ENCODE data around the gene ATAT1.

Gene ATAT1

DNA sequence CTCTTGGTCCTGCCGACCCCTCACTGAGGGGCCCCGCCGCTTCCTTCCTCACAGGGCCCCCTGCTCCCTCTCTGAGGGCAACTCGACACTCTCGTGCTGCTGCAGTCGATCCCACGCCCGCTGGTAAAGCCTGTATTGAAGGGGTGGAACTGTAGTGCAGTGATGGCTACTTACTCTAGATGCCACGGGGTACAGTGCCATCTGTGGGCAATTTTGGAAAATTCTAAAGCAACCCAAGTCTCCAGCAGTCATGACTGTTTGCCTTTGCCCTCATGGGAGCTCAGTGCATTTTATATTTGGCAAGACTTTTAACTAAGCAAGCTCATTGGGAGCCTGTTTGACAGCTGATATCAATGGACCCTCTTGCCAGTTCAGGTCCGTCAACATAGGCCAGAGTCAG lies 13.8 kb downstream of the ATAT1 start:
- DNase-seq (ENCODE audit: low read depth), result no peak

GRCh38 chr6:30641048-30641447 lies 14.4 kb downstream of the ATAT1 start:
- no peak for TF ChIP-seq CTCF (conservative IDR thresholded peaks at IDR 0.05; ENCODE audit: low read depth, low read length)
- H3K4me3 ChIP-seq (ENCODE audit: low read length), result no peak overlapping the region
- no peak for DNase-seq (ENCODE audit: low read depth)

More for the DNA sequence above, 13.8 kb downstream of the ATAT1 start:
- TF ChIP-seq CTCF (conservative IDR thresholded peaks at IDR 0.05; ENCODE audit: low read depth, low read length), result no peak
- no peak overlapping the region for H3K4me3 ChIP-seq (ENCODE audit: low read length)

DNA sequence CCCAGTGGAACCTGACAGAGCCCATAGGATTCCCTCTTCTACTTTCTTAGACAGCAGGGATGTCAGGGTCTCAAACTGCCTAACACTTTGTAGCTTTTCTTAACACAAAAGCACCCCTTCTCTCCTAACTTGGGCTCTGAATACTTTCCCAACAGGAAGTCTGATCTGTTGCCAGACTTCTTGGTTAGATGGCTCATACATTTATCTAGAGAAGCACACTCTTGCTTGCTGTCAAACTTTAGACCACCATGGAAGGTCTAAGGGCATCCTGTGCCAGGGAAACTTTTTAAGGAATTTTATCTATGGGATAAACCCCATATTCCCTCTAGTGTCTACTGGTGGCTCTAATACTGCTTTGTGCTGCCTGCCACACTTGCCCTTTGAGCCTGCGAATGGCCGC lies 17.0 kb downstream of the ATAT1 start:
- no peak overlapping the region for H3K4me3 ChIP-seq (ENCODE audit: low read length)
- TF ChIP-seq CTCF (conservative IDR thresholded peaks at IDR 0.05; ENCODE audit: low read depth, low read length), result no peak
- DNase-seq (ENCODE audit: low read depth), result no peak

DNA sequence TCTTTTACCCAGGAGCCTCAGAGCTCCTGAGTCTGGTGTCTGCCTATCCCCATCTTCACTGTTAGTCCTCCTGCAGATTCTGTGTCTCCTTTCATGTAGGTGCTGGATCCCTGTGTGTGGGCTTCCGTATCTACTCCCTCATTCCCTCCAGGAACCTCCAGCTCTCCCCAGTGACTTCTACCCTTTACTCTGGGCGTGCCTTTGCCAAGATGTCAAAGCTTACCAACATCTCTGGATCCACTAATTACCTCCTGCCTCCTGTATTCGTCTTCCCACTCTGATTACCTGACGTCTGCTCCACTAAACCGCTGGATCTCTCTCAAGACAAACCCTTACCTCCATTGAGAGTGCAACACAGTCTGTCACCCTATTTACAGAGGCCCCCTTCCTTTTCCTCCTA lies 18.1 kb downstream of the ATAT1 start:
- H3K4me3 ChIP-seq (ENCODE audit: low read length), result no peak overlapping the region
- no peak for DNase-seq (ENCODE audit: low read depth)
- no peak for TF ChIP-seq CTCF (conservative IDR thresholded peaks at IDR 0.05; ENCODE audit: low read depth, low read length)

GRCh38 chr6:30645989-30646388 lies 19.3 kb downstream of the ATAT1 start:
- H3K4me3 ChIP-seq (ENCODE audit: low read length), result no peak overlapping the region
- no peak for TF ChIP-seq CTCF (conservative IDR thresholded peaks at IDR 0.05; ENCODE audit: low read depth, low read length)
- DNase-seq (ENCODE audit: low read depth), result no peak

- H3K4me3 ChIP-seq (ENCODE audit: low read length), result peak within 1 kb of the TSS; percentile 60
- peak; percentile 62 for DNase-seq (ENCODE audit: low read depth)
- no peak for TF ChIP-seq CTCF (conservative IDR thresholded peaks at IDR 0.05; ENCODE audit: low read depth, low read length)
Observed at GRCh38 chr6:30646450-30647241, 20.0 kb downstream of the ATAT1 start, which contains the start of gene C6orf136. C6orf136 (plus strand) TSS chr6:30647133; CDS start chr6:30647232, 99 bp downstream.

Data from retinal pigment epithelial cell (primary cell).